Astrocyte (in vitro differentiated cells and primary cell): ENCODE measurements around the gene WDR27.

ENCODE experiments used
- CTCF ChIP-seq: IDR thresholded peaks from 2 replicates; pipeline ENCODE4 v1.5.1; 2011; ENCODE audit warnings: low read depth, mild to moderate bottlenecking, inconsistent platforms, low read length, moderate library complexity; ENCODE audit not compliant: insufficient read depth
- EZH2 ChIP-seq: IDR thresholded peaks from 2 replicates; pipeline ENCODE4 v1.6.1; 2012; ENCODE audit warnings: mild to moderate bottlenecking, low read length, inconsistent platforms; ENCODE audit not compliant: insufficient read depth

- TF ChIP-seq CTCF = no peak
- TF ChIP-seq EZH2 = no peak
These were observed 126.0 kb downstream of the WDR27 start for GRCh38 chr6:169575821-169576220.
